H9 (cell line): ENCODE data around the gene WDR6. TPM values are rescaled to one million over a fixed set of nuclear protein-coding genes. Genes with fewer than 3 reads are reported as not detected.
A peak's percentile ranks its signal among the peaks of the same experiment; 100 is the strongest.

Experiments
- DNase-seq: peaks from one replicate; pipeline ENCODE4 v3.0.0-alpha.2; 2017
- H2AFZ ChIP-seq: one replicate; pipeline ENCODE4 v1.6.1; 2013; ENCODE audit warnings: mild to moderate bottlenecking, low read length, control low read depth, moderate library complexity
- H2AK5ac ChIP-seq: 2 replicates; pipeline ENCODE4 v1.6.1; 2013; ENCODE audit warnings: low read length, control low read depth, mixed read lengths; ENCODE audit not compliant: insufficient read length
- H2BK120ac ChIP-seq: one replicate; pipeline ENCODE4 v1.6.1; 2013; ENCODE audit warnings: low read depth, mild to moderate bottlenecking, low read length, control low read depth, inconsistent platforms; ENCODE audit not compliant: poor library complexity, severe bottlenecking
- H2BK12ac ChIP-seq: 2 replicates; pipeline ENCODE4 v1.6.1; 2013; ENCODE audit warnings: low read length, control low read depth, mixed read lengths, low read depth; ENCODE audit not compliant: insufficient read length
- H2BK15ac ChIP-seq: 2 replicates; pipeline ENCODE4 v1.6.1; 2013; ENCODE audit warnings: low read depth, low read length, control low read depth
- H2BK20ac ChIP-seq: one replicate; pipeline ENCODE4 v1.6.1; 2013; ENCODE audit warnings: low read depth, mild to moderate bottlenecking, low read length, control low read depth, inconsistent platforms; ENCODE audit not compliant: poor library complexity, severe bottlenecking
- H2BK5ac ChIP-seq: 2 replicates; pipeline ENCODE4 v1.6.1; 2013; ENCODE audit warnings: low read length, control low read depth, mixed read lengths; ENCODE audit not compliant: insufficient read length
- H3K14ac ChIP-seq: 2 replicates; pipeline ENCODE4 v1.6.1; 2013; ENCODE audit warnings: low read length, control low read depth; ENCODE audit not compliant: insufficient read depth
- H3K18ac ChIP-seq: 2 replicates; pipeline ENCODE4 v1.6.1; 2013; ENCODE audit warnings: low read depth, mild to moderate bottlenecking, mixed read lengths, low read length, control low read depth; ENCODE audit not compliant: insufficient read length
- H3K23ac ChIP-seq: 2 replicates; pipeline ENCODE4 v1.6.1; 2013; ENCODE audit warnings: low read length, control low read depth, mixed read lengths, low read depth; ENCODE audit not compliant: insufficient read length
- H3K23me2 ChIP-seq: 2 replicates; pipeline ENCODE4 v1.6.1; 2013; ENCODE audit warnings: low read depth, mild to moderate bottlenecking, mixed read lengths, low read length, control low read depth; ENCODE audit not compliant: insufficient read length, poor library complexity, severe bottlenecking
- H3K27ac ChIP-seq: 2 replicates; pipeline ENCODE4 v1.5.1; 2013; ENCODE audit warnings: low read length, control low read depth, mixed read lengths, low read depth; ENCODE audit not compliant: insufficient read length
- H3K27me3 ChIP-seq: 2 replicates; pipeline ENCODE4 v1.6.1; 2013; ENCODE audit warnings: low read length, control low read depth, inconsistent platforms; ENCODE audit not compliant: insufficient read depth
- H3K4ac ChIP-seq: 2 replicates; pipeline ENCODE4 v1.6.1; 2013; ENCODE audit warnings: low read depth, mild to moderate bottlenecking, control low read depth, inconsistent platforms, low read length, moderate library complexity
- H3K4me1 ChIP-seq: 2 replicates; pipeline ENCODE4 v1.6.1; 2013; ENCODE audit warnings: low read length, control low read depth, inconsistent platforms; ENCODE audit not compliant: insufficient read depth
- H3K4me2 ChIP-seq: 2 replicates; pipeline ENCODE4 v1.6.1; 2013; ENCODE audit warnings: low read length, control low read depth, mixed read lengths; ENCODE audit not compliant: insufficient read length, insufficient read depth
- H3K56ac ChIP-seq: 2 replicates; pipeline ENCODE4 v1.6.1; 2013; ENCODE audit warnings: low read depth, mild to moderate bottlenecking, mixed read lengths, low read length, control low read depth; ENCODE audit not compliant: insufficient read length
- H3K79me1 ChIP-seq: 2 replicates; pipeline ENCODE4 v1.6.1; 2013; ENCODE audit warnings: low read depth, mild to moderate bottlenecking, moderate library complexity, low read length, control low read depth, inconsistent platforms; ENCODE audit not compliant: insufficient read depth, poor library complexity, severe bottlenecking
- H3K79me2 ChIP-seq: 2 replicates; pipeline ENCODE4 v1.6.1; 2013; ENCODE audit warnings: low read length, control low read depth, inconsistent platforms; ENCODE audit not compliant: insufficient read depth
- H3K9ac ChIP-seq: 2 replicates; pipeline ENCODE4 v1.6.1; 2013; ENCODE audit warnings: low read length, control low read depth, mixed read lengths; ENCODE audit not compliant: insufficient read length; ENCODE audit errors: extremely low read depth
- H3K9me3 ChIP-seq: one replicate; pipeline ENCODE4 v1.6.1; 2013; ENCODE audit warnings: low read depth, low read length, inconsistent platforms; ENCODE audit not compliant: control insufficient read depth
- H3T11ph ChIP-seq: one replicate; pipeline ENCODE4 v1.6.1; 2013; ENCODE audit warnings: mild to moderate bottlenecking, low read length, control low read depth, inconsistent platforms
- H4K20me1 ChIP-seq: one replicate; pipeline ENCODE4 v1.6.1; 2013; ENCODE audit not compliant: control insufficient read depth, insufficient read length, insufficient read depth
- H4K5ac ChIP-seq: 2 replicates; pipeline ENCODE4 v1.6.1; 2013; ENCODE audit warnings: low read depth, mild to moderate bottlenecking, mixed read lengths, low read length, control low read depth; ENCODE audit not compliant: insufficient read length
- H4K8ac ChIP-seq: replicated peaks from 2 replicates; pipeline ENCODE4 v1.6.1; 2013; ENCODE audit warnings: low read length, control low read depth, mixed read lengths, low read depth; ENCODE audit not compliant: insufficient read length
- H4K91ac ChIP-seq: 2 replicates; pipeline ENCODE4 v1.6.1; 2013; ENCODE audit warnings: low read depth, mild to moderate bottlenecking, moderate library complexity, mixed read lengths, low read length, control low read depth; ENCODE audit not compliant: insufficient read length
- H3K27ac Mint-ChIP-seq, 3 experiments: 2 replicates in 2 of 3; 3 replicates in 1 of 3; pipeline ENCODE4 v1.8.0; 2020 to 2021; ENCODE audit warnings: mixed read lengths in 3 of 3, mild to moderate bottlenecking in 1 of 3, moderate library complexity in 1 of 3
- H3K27me3 Mint-ChIP-seq: 2 replicates; pipeline ENCODE4 v1.8.0; 2021; ENCODE audit warnings: low read depth, mild to moderate bottlenecking, moderate library complexity, mixed read lengths
- H3K36me3 Mint-ChIP-seq, 3 experiments: 2 replicates in 2 of 3; 3 replicates in 1 of 3; pipeline ENCODE4 v1.8.0; 2020 to 2021; ENCODE audit warnings: low read depth in 3 of 3, mixed read lengths in 3 of 3; ENCODE audit not compliant: insufficient read depth in 1 of 3
- H3K4me1 Mint-ChIP-seq, 2 experiments: 2 replicates each; pipeline ENCODE4 v1.8.0; 2020; ENCODE audit warnings: mixed read lengths in 2 of 2
- H3K4me3 Mint-ChIP-seq, 2 experiments: 2 replicates in 1 of 2; 3 replicates in 1 of 2; pipeline ENCODE4 v1.8.0; 2020 to 2021; ENCODE audit warnings: mild to moderate bottlenecking in 2 of 2, mixed read lengths in 2 of 2, moderate library complexity in 1 of 2
- H3K9me3 Mint-ChIP-seq, 2 experiments: 2 replicates in 1 of 2; 3 replicates in 1 of 2; pipeline ENCODE4 v1.8.0; 2020; ENCODE audit warnings: mild to moderate bottlenecking in 2 of 2, mixed read lengths in 2 of 2, moderate library complexity in 1 of 2
- CTCF ChIP-seq: fragments of 200-600 bp; sonication (generic); conservative IDR thresholded peaks from 3 replicates; pipeline ENCODE4 v1.8.0; 2021; ENCODE audit warnings: antibody characterized with exemption, mild to moderate bottlenecking
- WGBS: extraction: QIAGEN DNeasy Blood & Tissue Kit; methylation state at CpG from one replicate; pipeline ENCODE4 v1.1.7; 2013; ENCODE audit warnings: missing lambda C conversion rate, low lambda C conversion rate, mixed read lengths; ENCODE audit not compliant: insufficient read length; ENCODE audit errors: extremely low coverage; 5-methylcytosine and 5-hydroxymethylcytosine counted together
- total RNA-seq: library from RNA; stranded (reverse); gene quantifications from 2 replicates; pipeline ENCODE4 v1.2.1, GENCODE V29; 2021

WDR6 gene
- total RNA-seq, 1 experiment from 2014 or later = 298 TPM

- H3T11ph ChIP-seq = no peak overlapping the region
- H2BK5ac ChIP-seq = no peak overlapping the region
- no peak overlapping the region for H2AK5ac ChIP-seq
- H2AFZ ChIP-seq = no peak overlapping the region
- no peaks in the 10 kb centered on the region for H3K9me3 ChIP-seq
- H3K27me3 ChIP-seq = no peaks in the 10 kb centered on the region
- no peak overlapping the region for H2BK120ac ChIP-seq
- no peaks in the 10 kb centered on the region for H4K20me1 ChIP-seq
- DNase-seq = peak; percentile 52
- Mint-ChIP-seq H3K27me3 (no peaks in the 10 kb centered on the region), H3K4me3 (peak overlapping the region in 1 of 2 experiments; percentile 19; a peak in 1 of 5 replicates), H3K36me3 (peaks cover 3 to 26% (median 10%) of the 10 kb centered on the region in 3 experiments; a peak in 5 of 7 replicates), H3K27ac (peak overlapping the region in 2 of 3 experiments; percentile 28 to 61; a peak in 3 of 7 replicates), H3K9me3 (no peaks in the 10 kb centered on the region), H3K4me1 (peaks cover 23 to 24% of the 10 kb centered on the region in 2 experiments)
- H4K5ac ChIP-seq = no peak overlapping the region
- no peak overlapping the region for H3K9ac ChIP-seq
- no peaks in the 10 kb centered on the region for H3K4me1 ChIP-seq
- H2BK12ac ChIP-seq = no peak overlapping the region
- no peaks in the 10 kb centered on the region for H3K79me2 ChIP-seq
- no peak overlapping the region for H3K27ac ChIP-seq
- no peak overlapping the region for H4K8ac ChIP-seq
- H3K79me1 ChIP-seq = no peaks in the 10 kb centered on the region
- H2BK15ac ChIP-seq = no peak overlapping the region
- no peak for TF ChIP-seq CTCF
- no CpG with 5 or more reads among the region's 20 CpGs for WGBS
- H3K23me2 ChIP-seq = no peaks in the 10 kb centered on the region
- H2BK20ac ChIP-seq = no peak overlapping the region
- no peak overlapping the region for H3K18ac ChIP-seq
- H4K91ac ChIP-seq = no peak overlapping the region
- no peak overlapping the region for H3K4me2 ChIP-seq
- H3K56ac ChIP-seq = no peak overlapping the region
- H3K4ac ChIP-seq = no peak overlapping the region
- H3K14ac ChIP-seq = no peak overlapping the region
- H3K23ac ChIP-seq = no peak overlapping the region
These were observed 9.2 kb upstream of the WDR6 start for GRCh38 chr3:48997714-48998637.
